Psoas muscle (tissue), 8 donors: ENCODE data around the gene WDR38. TPM values are rescaled to one million over a fixed set of nuclear protein-coding genes. Genes with fewer than 3 reads are reported as not detected.
A peak's percentile ranks its signal among the peaks of the same experiment; 100 is the strongest.

Experiments
- ATAC-seq, 4 donors: fragments of 200-7000 bp; cut with Tn5 transposase; one replicate each; pipeline ENCODE4 v1.9.1; 2020; ENCODE audit warnings: moderate library complexity in 3 of 4, mild to moderate bottlenecking in 2 of 4
- DNase-seq, 2 donors: peaks; one replicate each; pipeline ENCODE4 v3.0.0-alpha.2; 2020
- H3K27ac ChIP-seq: fragments of 200-600 bp; one replicate; pipeline ENCODE4 v1.8.0; 2022
- H3K27me3 ChIP-seq, 3 donors: fragments of 200-600 bp in 1 of 3; one replicate each; pipeline versions ENCODE4 v1.6.1 to v1.8.0; 2013 to 2022; ENCODE audit warnings: low read length in 2 of 3, mild to moderate bottlenecking in 2 of 3, moderate library complexity in 1 of 3; ENCODE audit not compliant: insufficient read depth in 3 of 3
- H3K36me3 ChIP-seq, 2 donors: fragments of 200-600 bp in 1 of 2; one replicate each; pipeline versions ENCODE4 v1.6.1 to v1.8.0; 2013 to 2022; ENCODE audit warnings: low read depth in 1 of 2, mild to moderate bottlenecking in 1 of 2, moderate library complexity in 1 of 2; ENCODE audit not compliant: insufficient read depth in 1 of 2
- H3K4me1 ChIP-seq: fragments of 200-600 bp; one replicate; pipeline ENCODE4 v1.8.0; 2022
- H3K4me3 ChIP-seq: fragments of 200-600 bp; one replicate; pipeline ENCODE4 v1.8.0; 2022; ENCODE audit warnings: mild to moderate bottlenecking
- H3K9me3 ChIP-seq: fragments of 200-600 bp; one replicate; pipeline ENCODE4 v1.8.0; 2022
- CTCF ChIP-seq: fragments of 200-600 bp; IDR thresholded peaks from one replicate; pipeline ENCODE4 v1.8.0; 2022; ENCODE audit warnings: antibody characterized with exemption
- WGBS, 3 donors: extraction: QIAGEN DNeasy Blood & Tissue Kit; methylation state at CpG; one replicate each; pipeline versions ENCODE4 v1.1.6 to v1.1.7; 2013; 5-methylcytosine and 5-hydroxymethylcytosine counted together
- intact Hi-C, 2 donors: fragments of 100-400 bp; cut with DNase I; formaldehyde crosslinking; loops; one replicate each; pipeline versions ENCODE4 v1.11.0 to v1.14.2; 2022
- polyA plus RNA-seq, 3 donors: library from polyadenylated mRNA; stranded (reverse); fragments of 200-250 nt; gene quantifications; one replicate each; pipeline ENCODE4 v1.2.3, GENCODE V29; 2013
- total RNA-seq, 4 donors: library from RNA; stranded (reverse); fragmentation: NEBNext Ultra II Directional in 2 of 4; extraction: Animal tissue kit (Norgen Biotek cat#: 25700) in 2 of 4; gene quantifications; one replicate each; pipeline versions ENCODE4 v1.2.1 to v1.2.4, GENCODE V29; 2021 to 2023
- donor health status: healthy with polysubstance abuse.
- donor health status: DM: no; HTN: no; CAD: no; lungs with moderate emphysema.
- donor health status: Bipolar disorder and iron deficiency.
- donor health status: healthy.
- donor health status: DM: yes; HTN: yes; CAD: no.
- donor health status: DM: no; HTN: no; CAD: no.
- donor health status: DM: no; HTN: no; CAD: no.
- donor health status: DM: yes; HTN: yes; CAD: no.

The WDR38 gene
- total and polyA plus RNA-seq, 7 donors, result 0.05 TPM; not detected in 6

GRCh38 chr9:124873664-124874063 is 20.4 kb downstream of the WDR38 start:
- peaks cover 4 to 55% of the 10 kb centered on the region in 2 donors for H3K36me3 ChIP-seq
- H3K27ac ChIP-seq, result no peak overlapping the region
- intact Hi-C loops, result no loop called here
- H3K27me3 ChIP-seq, result no peaks in the 10 kb centered on the region
- H3K4me1 ChIP-seq, result peaks cover 40% of the 10 kb centered on the region
- DNase-seq (no peak), ATAC-seq (no peak)
- H3K9me3 ChIP-seq, result no peaks in the 10 kb centered on the region
- no peak overlapping the region for H3K4me3 ChIP-seq
- 87 to 91% (median 88%) methylated on average over 14 of the region's 14 CpGs for WGBS, 3 donors
- TF ChIP-seq CTCF, result no peak

- Histone ChIP-seq H3K27ac (no peak overlapping the region), H3K9me3 (no peaks in the 10 kb centered on the region), H3K27me3 (no peaks in the 10 kb centered on the region), H3K36me3 (peaks cover 4 to 73% of the 10 kb centered on the region in 2 donors), H3K4me1 (peaks cover 38% of the 10 kb centered on the region), H3K4me3 (no peak overlapping the region)
- TF ChIP-seq CTCF, result no peak
- WGBS, 3 donors, result 85 to 98% (median 87%) methylated on average over 6 of the region's 6 CpGs
- DNase-seq, result peak in 1 of 2 donors; percentile 9
- no peak for ATAC-seq
- intact Hi-C loops, result loop anchor here in 1 of 2 donors (5.0 kb wide), 1 partner anchor 57 kb away; no protein-coding TSS in a partner anchor
These were observed 22.2 kb downstream of the WDR38 start for GRCh38 chr9:124875501-124875900.

GRCh38 chr9:124877021-124877782 is 23.9 kb downstream of the WDR38 start:
- peaks cover 4 to 90% of the 10 kb centered on the region in 2 donors for H3K36me3 ChIP-seq
- DNase-seq, result no peak
- no peaks in the 10 kb centered on the region for H3K27me3 ChIP-seq
- no peak for ATAC-seq
- H3K4me3 ChIP-seq, result no peak overlapping the region
- 79 to 85% (median 85%) methylated on average over 14 of the region's 14 CpGs for WGBS, 3 donors
- H3K27ac ChIP-seq, result no peak overlapping the region
- intact Hi-C loops, result loop anchor here in 1 of 2 donors (5.0 kb wide), 1 partner anchor 55 kb away; no protein-coding TSS in a partner anchor
- no peaks in the 10 kb centered on the region for H3K9me3 ChIP-seq
- peaks cover 21% of the 10 kb centered on the region for H3K4me1 ChIP-seq
- TF ChIP-seq CTCF, result no peak

GRCh38 chr9:124878021-124878420 is 24.8 kb downstream of the WDR38 start:
- ATAC-seq, result no peak
- 85 to 100% (median 89%) methylated on average over 1 of the region's 1 CpG for WGBS, 3 donors
- Histone ChIP-seq H3K4me1 (peaks cover 13% of the 10 kb centered on the region), H3K36me3 (peaks cover 4 to 98% of the 10 kb centered on the region in 2 donors), H3K27me3 (no peaks in the 10 kb centered on the region), H3K9me3 (no peaks in the 10 kb centered on the region), H3K4me3 (no peak overlapping the region), H3K27ac (no peak overlapping the region)
- TF ChIP-seq CTCF, result no peak
- intact Hi-C loops, result loop anchor here in 1 of 2 donors (5.0 kb wide), 1 partner anchor 54 kb away; no protein-coding TSS in a partner anchor
- no peak for DNase-seq
